GM19023 (cell line): ENCODE measurements around the gene NCOA1.
"Not testable (repeated sequence)": the region's sequence is repeated elsewhere in the genome, so short reads cannot be mapped to it uniquely, and the experiment has no call there.

Experiments used
- ATAC-seq: cut with Tn5 transposase; IDR thresholded peaks from one replicate; pipeline ENCODE4 v1.9.1; 2021; ENCODE audit warnings: mild to moderate bottlenecking, moderate library complexity; ENCODE audit not compliant: unreplicated experiment

NCOA1 gene

GRCh38 chr2:24531610-24532009 lies 40.6 kb downstream of the NCOA1 start:
- not testable (repeated sequence) for ATAC-seq

GRCh38 chr2:24532057-24532456 lies 41.0 kb downstream of the NCOA1 start:
- ATAC-seq: not testable (repeated sequence)

GRCh38 chr2:24533574-24533973 lies 42.5 kb downstream of the NCOA1 start:
- not testable (repeated sequence) for ATAC-seq

GRCh38 chr2:24538720-24539119 lies 47.7 kb downstream of the NCOA1 start:
- no peak for ATAC-seq

GRCh38 chr2:24539258-24539657 lies 48.2 kb downstream of the NCOA1 start:
- ATAC-seq: no peak

GRCh38 chr2:24540011-24540477 lies 49.0 kb downstream of the NCOA1 start:
- ATAC-seq: no peak

GRCh38 chr2:24541621-24542020 lies 50.6 kb downstream of the NCOA1 start:
- ATAC-seq: no peak

- ATAC-seq: no peak
These were observed 51.3 kb downstream of the NCOA1 start for GRCh38 chr2:24542269-24542872.

GRCh38 chr2:24543252-24543651 lies 52.2 kb downstream of the NCOA1 start:
- no peak for ATAC-seq

GRCh38 chr2:24544456-24545115 lies 53.5 kb downstream of the NCOA1 start:
- ATAC-seq: no peak

GRCh38 chr2:24546669-24547068 lies 55.6 kb downstream of the NCOA1 start:
- ATAC-seq: no peak

GRCh38 chr2:24548058-24548457 lies 57.0 kb downstream of the NCOA1 start:
- no peak for ATAC-seq

- ATAC-seq: not testable (repeated sequence)
These were observed 59.2 kb downstream of the NCOA1 start for GRCh38 chr2:24550301-24550700.

GRCh38 chr2:24551016-24551415 lies 60.0 kb downstream of the NCOA1 start:
- no peak for ATAC-seq

- ATAC-seq: no peak
These were observed 61.8 kb downstream of the NCOA1 start for GRCh38 chr2:24552836-24553235.

GRCh38 chr2:24558781-24559472 lies 67.9 kb downstream of the NCOA1 start:
- ATAC-seq: no peak

GRCh38 chr2:24559473-24560113 lies 68.5 kb downstream of the NCOA1 start:
- no peak for ATAC-seq

- no peak for ATAC-seq
These were observed 74.5 kb downstream of the NCOA1 start for GRCh38 chr2:24565537-24565936.

- ATAC-seq: no peak
These were observed 75.2 kb downstream of the NCOA1 start for GRCh38 chr2:24566209-24566608.

GRCh38 chr2:24566630-24567029 lies 75.6 kb downstream of the NCOA1 start:
- ATAC-seq: no peak

GRCh38 chr2:24568551-24568950 lies 77.5 kb downstream of the NCOA1 start:
- ATAC-seq: no peak

GRCh38 chr2:24569565-24569964 lies 78.5 kb downstream of the NCOA1 start:
- not testable (repeated sequence) for ATAC-seq
